NAMALWA (cell line): Measurements from ENCODE around the gene CPB1.
A peak's percentile ranks its signal among the peaks of the same experiment; 100 is the strongest.

ENCODE experiments used
- DNase-seq: peaks from one replicate; pipeline ENCODE4 v3.0.0-alpha.2; 2015; ENCODE audit warnings: low spot score

CPB1 gene

GRCh38 chr3:148833223-148833622, 5.6 kb downstream of the CPB1 start:
- DNase-seq, result no peak

GRCh38 chr3:148839805-148840204, 12.2 kb downstream of the CPB1 start:
- DNase-seq, result no peak

GRCh38 chr3:148840451-148840850, 12.8 kb downstream of the CPB1 start:
- no peak for DNase-seq

GRCh38 chr3:148845756-148846395, 18.3 kb downstream of the CPB1 start:
- DNase-seq, result no peak

GRCh38 chr3:148847351-148847750, 19.7 kb downstream of the CPB1 start:
- no peak for DNase-seq

- DNase-seq, result no peak
These were observed 20.8 kb downstream of the CPB1 start for GRCh38 chr3:148848410-148848809.

GRCh38 chr3:148852271-148852992, 24.8 kb downstream of the CPB1 start:
- no peak for DNase-seq

GRCh38 chr3:148853076-148853475, 25.5 kb downstream of the CPB1 start:
- no peak for DNase-seq

GRCh38 chr3:148854061-148854460, 26.4 kb downstream of the CPB1 start:
- DNase-seq, result no peak

GRCh38 chr3:148856384-148856783, 28.8 kb downstream of the CPB1 start:
- DNase-seq, result no peak

- no peak for DNase-seq
These were observed 29.7 kb downstream of the CPB1 start for GRCh38 chr3:148857316-148857715.

- peak; percentile 75 for DNase-seq
These were observed 33.8 kb downstream of the CPB1 start for GRCh38 chr3:148861277-148861869.

GRCh38 chr3:148863297-148863696, 35.7 kb downstream of the CPB1 start:
- DNase-seq, result no peak

GRCh38 chr3:148863814-148864213, 36.2 kb downstream of the CPB1 start:
- no peak for DNase-seq

- DNase-seq, result no peak
These were observed 37.4 kb downstream of the CPB1 start, which contains the start of gene CPA3 for GRCh38 chr3:148865049-148865448. Gene CPA3 (plus strand): TSS chr3:148865296. CDS start chr3:148865308, 12 bp downstream.

- no peak for DNase-seq
These were observed 38.6 kb downstream of the CPB1 start for GRCh38 chr3:148866261-148866660.

- no peak for DNase-seq
These were observed 45.8 kb downstream of the CPB1 start for GRCh38 chr3:148873270-148873927.

- DNase-seq, result no peak
These were observed 46.4 kb downstream of the CPB1 start for GRCh38 chr3:148873977-148874376.

- no peak for DNase-seq
These were observed 50.5 kb downstream of the CPB1 start for GRCh38 chr3:148878095-148878494.

GRCh38 chr3:148879256-148879655, 51.6 kb downstream of the CPB1 start:
- no peak for DNase-seq

GRCh38 chr3:148880681-148881080, 53.1 kb downstream of the CPB1 start:
- peak; percentile 54 for DNase-seq

- no peak for DNase-seq
These were observed 53.7 kb downstream of the CPB1 start for GRCh38 chr3:148881286-148881685.

GRCh38 chr3:148882288-148882687, 54.7 kb downstream of the CPB1 start:
- no peak for DNase-seq
